ENCODE data around the gene APMAP.
"Not testable (repeated sequence)": the region's sequence is repeated elsewhere in the genome, so short reads cannot be mapped to it uniquely, and the experiment has no call there.

DNA sequence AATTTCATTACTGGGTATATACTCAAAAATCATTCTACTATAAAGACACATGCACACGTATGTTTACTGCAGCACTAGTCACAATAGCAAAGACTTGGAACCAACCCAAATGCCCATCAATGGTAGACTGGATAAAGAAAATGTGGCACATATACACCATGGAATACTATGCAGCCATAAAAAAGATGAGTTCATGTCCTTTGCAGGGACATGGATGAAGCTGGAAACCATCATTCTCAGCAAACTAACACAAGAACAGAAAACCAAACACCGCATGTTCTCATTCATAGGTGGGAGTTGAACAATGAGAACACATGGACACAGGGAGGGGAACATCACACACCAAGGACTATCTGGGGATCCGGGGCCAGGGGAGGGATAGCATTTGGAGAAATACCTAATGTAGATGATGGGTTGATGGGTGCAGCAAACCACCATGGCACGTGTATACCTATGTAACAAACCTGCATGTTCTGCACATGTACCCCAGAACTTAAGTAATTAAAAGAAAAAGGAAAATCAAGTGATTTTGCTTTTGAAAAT is 44.1 kb downstream of the APMAP start:
- not testable (repeated sequence) for TF ChIP-seq REPIN1 (tag by site-specific recombination; IDR thresholded peaks at IDR 0.05; ENCODE audit: low read depth); SP2 (tag by site-specific recombination; IDR thresholded peaks at IDR 0.05); OSR2 (tag by site-specific recombination; IDR thresholded peaks at IDR 0.05); ZNF366 (tag by site-specific recombination; conservative IDR thresholded peaks at IDR 0.05); ZBTB17 (tag by site-specific recombination; IDR thresholded peaks at IDR 0.05); ZFP69B (tag by site-specific recombination; IDR thresholded peaks at IDR 0.05); ZBTB8A (tag by site-specific recombination; IDR thresholded peaks at IDR 0.05); ZNF654 (tag by site-specific recombination; IDR thresholded peaks at IDR 0.05; ENCODE audit: low read depth)
- TF ChIP-seq, protein P1, sequence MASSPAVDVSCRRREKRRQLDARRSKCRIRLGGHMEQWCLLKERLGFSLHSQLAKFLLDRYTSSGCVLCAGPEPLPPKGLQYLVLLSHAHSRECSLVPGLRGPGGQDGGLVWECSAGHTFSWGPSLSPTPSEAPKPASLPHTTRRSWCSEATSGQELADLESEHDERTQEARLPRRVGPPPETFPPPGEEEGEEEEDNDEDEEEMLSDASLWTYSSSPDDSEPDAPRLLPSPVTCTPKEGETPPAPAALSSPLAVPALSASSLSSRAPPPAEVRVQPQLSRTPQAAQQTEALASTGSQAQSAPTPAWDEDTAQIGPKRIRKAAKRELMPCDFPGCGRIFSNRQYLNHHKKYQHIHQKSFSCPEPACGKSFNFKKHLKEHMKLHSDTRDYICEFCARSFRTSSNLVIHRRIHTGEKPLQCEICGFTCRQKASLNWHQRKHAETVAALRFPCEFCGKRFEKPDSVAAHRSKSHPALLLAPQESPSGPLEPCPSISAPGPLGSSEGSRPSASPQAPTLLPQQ (tag by site-specific recombination; IDR thresholded peaks at IDR 0.05), result not testable (repeated sequence)
- TF ChIP-seq, protein P2, sequence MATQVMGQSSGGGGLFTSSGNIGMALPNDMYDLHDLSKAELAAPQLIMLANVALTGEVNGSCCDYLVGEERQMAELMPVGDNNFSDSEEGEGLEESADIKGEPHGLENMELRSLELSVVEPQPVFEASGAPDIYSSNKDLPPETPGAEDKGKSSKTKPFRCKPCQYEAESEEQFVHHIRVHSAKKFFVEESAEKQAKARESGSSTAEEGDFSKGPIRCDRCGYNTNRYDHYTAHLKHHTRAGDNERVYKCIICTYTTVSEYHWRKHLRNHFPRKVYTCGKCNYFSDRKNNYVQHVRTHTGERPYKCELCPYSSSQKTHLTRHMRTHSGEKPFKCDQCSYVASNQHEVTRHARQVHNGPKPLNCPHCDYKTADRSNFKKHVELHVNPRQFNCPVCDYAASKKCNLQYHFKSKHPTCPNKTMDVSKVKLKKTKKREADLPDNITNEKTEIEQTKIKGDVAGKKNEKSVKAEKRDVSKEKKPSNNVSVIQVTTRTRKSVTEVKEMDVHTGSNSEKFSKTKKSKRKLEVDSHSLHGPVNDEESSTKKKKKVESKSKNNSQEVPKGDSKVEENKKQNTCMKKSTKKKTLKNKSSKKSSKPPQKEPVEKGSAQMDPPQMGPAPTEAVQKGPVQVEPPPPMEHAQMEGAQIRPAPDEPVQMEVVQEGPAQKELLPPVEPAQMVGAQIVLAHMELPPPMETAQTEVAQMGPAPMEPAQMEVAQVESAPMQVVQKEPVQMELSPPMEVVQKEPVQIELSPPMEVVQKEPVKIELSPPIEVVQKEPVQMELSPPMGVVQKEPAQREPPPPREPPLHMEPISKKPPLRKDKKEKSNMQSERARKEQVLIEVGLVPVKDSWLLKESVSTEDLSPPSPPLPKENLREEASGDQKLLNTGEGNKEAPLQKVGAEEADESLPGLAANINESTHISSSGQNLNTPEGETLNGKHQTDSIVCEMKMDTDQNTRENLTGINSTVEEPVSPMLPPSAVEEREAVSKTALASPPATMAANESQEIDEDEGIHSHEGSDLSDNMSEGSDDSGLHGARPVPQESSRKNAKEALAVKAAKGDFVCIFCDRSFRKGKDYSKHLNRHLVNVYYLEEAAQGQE (tag by site-specific recombination; IDR thresholded peaks at IDR 0.05), result not testable (repeated sequence)
- TF ChIP-seq, protein P3, sequence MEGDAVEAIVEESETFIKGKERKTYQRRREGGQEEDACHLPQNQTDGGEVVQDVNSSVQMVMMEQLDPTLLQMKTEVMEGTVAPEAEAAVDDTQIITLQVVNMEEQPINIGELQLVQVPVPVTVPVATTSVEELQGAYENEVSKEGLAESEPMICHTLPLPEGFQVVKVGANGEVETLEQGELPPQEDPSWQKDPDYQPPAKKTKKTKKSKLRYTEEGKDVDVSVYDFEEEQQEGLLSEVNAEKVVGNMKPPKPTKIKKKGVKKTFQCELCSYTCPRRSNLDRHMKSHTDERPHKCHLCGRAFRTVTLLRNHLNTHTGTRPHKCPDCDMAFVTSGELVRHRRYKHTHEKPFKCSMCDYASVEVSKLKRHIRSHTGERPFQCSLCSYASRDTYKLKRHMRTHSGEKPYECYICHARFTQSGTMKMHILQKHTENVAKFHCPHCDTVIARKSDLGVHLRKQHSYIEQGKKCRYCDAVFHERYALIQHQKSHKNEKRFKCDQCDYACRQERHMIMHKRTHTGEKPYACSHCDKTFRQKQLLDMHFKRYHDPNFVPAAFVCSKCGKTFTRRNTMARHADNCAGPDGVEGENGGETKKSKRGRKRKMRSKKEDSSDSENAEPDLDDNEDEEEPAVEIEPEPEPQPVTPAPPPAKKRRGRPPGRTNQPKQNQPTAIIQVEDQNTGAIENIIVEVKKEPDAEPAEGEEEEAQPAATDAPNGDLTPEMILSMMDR (tag by site-specific recombination; IDR thresholded peaks at IDR 0.05), result not testable (repeated sequence)

Measured in HEK293 (cell line).